Femur (tissue), 1 donor: ENCODE measurements around the gene ARAP1.

Source experiments
- DNase-seq: peaks from one replicate; pipeline ENCODE4 v3.0.0-alpha.2; 2017

ARAP1 gene

DNA sequence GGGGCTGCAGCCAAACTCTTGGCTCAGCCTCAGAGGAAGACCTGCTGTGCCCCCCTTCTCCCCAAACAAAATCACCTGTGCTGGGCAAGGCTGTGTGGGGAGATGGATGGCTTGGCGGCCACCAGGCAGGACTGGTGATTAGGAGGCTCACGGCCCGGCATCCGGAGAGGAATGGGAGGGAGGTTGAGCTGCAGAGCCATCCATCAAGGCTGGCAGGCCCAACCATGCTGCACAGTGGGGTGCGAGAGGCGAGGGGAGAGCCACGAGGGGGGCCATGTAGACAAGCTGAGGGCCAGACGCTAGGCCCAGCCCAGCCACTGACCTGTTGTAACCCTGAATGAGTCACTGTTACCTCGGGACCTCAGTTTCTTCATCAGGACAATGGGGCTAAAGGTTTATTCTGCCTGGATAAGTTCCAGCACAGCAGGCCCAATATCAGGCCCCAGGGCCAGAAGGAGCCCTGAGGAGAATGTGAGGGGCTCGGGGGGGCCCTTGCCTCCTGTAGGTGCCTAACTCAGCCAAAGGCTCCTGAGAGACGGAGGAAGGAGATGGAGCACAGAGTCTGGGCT, 96.2 kb downstream of the ARAP1 start:
- DNase-seq: no peak

DNA sequence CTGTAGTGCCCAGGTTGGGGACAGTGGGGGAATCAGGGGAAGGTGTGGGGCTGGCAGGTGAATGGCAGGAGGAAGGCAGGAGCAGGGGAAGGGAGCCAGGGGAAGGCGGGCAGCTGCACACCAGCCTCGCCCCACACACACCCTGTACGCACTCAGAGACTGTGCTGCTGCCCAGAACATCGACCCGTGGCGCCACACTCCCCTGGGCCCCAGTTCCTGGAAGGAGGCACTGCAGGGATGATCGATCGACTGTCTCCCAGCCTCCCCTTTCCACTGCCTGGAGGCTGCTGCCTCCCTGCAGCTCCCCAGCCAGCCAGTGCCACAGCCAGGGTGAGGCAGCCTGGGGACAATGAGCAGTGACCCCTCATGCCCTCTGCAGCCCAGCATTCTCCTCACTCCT, 97.2 kb downstream of the ARAP1 start:
- DNase-seq: no peak

DNA sequence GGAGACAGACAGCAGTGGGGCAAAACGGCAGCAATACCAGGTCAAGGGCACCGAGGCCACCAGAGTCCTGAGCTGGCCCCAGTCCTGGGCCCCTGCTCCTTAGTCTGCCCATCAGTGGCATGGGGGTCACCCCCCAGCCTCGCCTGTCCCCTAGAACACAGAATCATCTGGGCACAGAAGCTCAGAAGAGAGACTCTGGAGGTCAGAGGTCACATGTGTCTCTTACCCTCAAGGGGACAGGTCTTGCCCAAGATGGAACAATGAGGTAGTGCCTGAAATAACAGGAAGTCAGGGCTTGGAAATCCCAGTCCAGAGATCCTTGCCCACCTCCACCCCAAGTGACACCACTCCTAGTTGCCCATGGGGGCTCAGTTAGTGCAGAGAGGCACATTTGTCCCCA, 98.6 kb downstream of the ARAP1 start:
- no peak for DNase-seq

DNA sequence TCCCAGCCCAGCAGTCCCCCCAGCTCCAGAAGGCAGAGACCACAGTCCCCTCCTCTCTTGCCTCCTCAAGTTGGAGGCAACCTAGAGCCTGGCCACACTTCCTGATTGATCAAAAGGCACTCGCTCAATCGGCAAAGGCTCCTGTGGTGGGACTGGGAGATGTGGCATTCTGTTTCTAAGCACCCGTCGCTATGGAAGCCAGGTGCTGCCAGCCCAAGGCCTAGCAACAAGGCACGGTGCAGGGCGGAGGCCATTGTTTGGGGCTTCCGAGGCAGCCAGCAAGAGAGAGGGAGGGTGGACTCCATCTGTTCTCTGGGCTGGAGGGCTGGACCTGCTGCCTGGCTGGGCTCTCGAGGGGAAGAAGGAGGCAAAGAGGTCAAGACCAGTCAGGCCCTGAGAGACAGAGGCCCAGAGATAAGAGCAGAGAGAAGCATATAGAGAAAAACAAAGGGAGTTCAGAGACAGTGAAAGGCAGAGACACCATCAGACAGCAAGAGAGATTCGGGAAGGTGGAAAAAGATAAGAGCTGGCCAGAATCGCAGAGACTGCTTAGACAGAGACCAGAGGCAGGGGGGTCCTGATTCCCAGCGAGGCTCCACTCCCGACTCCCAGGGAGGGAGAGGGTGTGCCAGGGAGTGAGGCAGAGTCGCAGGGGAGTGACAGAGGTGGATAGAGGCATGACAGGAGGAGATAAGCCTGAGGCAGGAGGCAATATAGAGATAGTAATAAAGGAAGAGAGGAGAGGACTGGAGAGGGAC, 99.2 kb downstream of the ARAP1 start:
- no peak for DNase-seq

DNA sequence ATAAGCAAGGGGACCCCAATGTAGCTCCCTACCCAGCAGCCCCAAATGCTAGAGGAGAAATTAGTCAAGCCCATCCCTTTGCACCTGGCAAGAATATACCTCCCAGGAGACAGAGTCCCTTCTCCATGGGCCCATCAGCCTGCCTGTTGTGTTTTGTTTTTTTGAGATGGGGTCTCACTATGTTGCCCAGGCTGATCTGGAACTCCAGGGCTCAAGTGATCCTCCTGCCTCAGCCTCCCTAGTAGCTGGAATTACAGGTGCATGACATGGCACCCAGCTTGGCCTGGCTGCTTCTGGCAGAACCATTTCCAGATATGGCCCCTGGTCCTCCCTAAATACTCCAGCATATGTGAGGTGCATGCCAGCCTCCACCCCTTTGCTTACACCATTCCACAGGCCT, 100.1 kb downstream of the ARAP1 start:
- no peak for DNase-seq

DNA sequence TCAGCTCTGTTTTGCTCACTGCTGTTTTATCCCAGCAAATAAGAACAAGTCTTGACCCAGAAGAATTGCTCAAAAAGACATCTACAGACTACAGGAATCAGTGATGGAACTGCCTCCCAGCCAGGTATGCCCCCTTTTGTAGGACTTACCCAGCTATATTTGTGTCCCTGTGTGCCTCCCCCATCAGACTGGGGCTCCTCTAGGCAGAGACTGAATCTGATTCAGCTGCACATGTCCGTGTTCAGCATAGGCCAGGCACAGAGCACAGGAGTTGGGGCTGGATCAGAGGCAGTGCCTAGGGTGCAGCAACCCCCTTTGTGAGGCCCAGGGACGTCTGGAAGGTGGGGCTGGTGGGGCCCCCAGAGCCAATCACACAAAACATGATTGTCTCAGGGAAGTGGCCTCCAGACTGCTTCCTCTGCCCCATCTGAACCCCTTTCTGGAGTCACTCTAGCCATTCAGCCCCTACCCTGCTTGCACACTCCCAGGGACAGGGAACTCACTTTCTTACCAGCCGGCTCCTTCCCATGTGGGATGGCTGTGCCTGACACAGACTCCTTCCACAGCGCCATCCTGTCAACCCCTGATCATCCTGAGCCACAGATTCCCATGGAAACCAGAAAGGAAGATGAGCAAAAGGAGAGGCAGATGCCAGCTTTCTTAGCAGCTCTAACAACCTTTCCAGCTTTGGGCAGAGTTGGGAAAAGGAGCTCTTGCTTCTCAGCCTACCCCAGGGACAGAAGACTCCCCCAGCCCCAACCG, 102.8 kb downstream of the ARAP1 start:
- no peak for DNase-seq

DNA sequence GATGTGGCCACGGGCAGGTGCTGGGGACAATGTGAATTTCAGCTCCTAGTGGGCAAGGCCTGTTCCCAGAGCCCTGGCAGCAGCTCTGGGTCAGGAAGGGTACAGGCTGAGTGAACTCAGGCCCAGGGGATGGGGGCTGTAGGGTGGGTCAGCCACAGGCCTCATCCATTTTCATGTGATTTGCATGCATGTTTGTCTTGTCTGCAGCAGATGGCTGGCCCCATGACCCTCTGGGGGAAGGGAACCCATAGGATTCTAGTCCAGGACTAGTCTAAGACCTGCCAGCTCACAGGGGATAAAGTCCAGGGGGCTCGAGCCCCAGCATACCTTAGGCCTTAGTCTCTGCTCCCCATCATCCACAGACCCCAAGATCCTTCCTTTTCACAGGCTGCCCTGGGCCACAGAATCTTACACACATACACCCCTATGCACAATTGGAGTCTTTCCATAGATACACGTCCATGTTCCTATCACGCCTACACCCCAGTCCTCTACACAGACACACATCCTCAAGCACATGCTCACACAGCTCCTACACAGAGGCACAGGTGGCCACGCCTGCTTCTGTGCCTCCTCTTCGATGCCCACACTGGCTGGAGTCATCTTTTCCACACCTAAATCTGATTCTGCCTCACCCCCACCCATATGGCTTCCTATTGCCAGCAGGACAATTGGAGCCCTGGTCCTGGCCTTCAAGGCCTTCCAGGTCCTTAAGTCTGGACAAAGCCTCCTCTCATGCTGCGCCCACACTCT, 103.6 kb downstream of the ARAP1 start:
- no peak for DNase-seq

DNA sequence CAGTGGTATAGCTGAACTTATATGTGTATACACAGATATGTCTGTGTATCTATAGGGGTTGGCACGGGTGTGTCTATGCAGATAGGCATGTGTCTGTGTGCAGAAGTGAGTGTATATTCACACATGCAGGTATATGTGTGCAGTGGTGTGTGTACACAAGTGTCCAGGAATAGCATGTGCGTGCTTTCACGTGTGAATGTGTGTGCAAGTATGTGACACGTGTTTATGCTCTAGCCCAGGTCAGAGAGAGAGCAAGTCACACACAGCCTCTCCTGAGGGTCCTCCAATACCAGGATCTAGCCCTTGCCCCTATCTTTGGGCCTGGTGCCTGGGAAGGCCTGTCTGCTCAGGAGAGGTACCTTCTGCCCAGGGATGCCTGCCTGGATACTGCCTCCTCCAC, 104.3 kb downstream of the ARAP1 start:
- DNase-seq: no peak

DNA sequence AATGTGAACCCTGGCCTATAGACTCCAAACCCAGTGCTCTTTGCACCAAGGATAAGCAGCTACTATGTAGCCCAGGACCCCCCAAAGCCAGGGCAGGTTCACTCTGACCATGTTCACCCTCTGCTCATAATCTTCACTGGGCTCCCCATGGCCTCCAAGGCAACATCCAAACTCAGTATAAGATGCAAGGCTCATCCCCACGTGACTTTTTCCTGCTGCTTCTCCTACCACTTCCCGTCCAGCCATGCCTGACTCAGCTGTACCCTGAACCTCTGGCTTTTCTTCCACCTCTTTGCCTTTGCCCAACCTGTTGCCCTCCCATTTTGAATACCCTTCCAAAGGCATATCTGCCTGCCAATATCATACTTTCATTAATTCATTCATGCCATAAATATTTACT, 105.7 kb downstream of the ARAP1 start:
- no peak for DNase-seq

DNA sequence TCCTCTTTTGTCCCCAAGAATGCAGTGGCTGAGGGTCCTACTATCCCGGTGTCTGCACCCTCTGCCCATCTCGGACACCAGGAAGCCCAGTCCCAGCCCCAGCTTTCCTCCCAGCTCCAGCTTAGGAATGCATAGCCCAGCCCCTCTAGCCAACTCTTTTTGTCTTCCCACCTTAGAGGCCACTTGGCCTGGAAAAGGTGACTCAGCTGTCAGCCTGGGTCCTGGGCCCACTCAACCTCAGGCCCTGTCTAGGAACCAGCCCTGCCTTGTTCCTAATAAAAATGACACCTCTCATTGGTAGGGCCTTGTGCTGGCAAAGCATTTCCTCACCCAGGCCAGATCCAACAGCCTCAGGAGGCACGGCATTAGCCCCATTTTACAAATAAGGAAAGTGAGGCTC, 106.2 kb downstream of the ARAP1 start:
- DNase-seq: no peak

DNA sequence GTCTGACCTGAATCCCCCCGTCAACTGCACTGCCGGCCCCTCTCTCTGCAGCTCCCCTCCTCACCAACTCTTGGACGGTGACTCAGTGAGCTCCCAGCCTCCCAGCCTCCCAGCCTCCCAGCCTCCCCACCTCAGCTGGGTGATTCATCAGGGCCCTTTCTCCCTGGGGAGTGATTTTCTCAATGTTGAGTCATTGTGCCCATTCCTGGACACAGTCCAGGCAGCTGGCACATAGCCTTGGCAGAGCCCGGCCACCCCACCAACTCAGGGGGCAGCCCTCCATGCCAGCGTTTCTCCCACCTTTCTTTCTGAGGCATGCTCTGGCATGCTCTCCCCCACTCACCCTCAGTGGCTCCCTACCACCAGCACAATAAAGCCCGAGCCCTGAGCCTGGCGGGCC, 108.7 kb downstream of the ARAP1 start:
- DNase-seq: no peak

DNA sequence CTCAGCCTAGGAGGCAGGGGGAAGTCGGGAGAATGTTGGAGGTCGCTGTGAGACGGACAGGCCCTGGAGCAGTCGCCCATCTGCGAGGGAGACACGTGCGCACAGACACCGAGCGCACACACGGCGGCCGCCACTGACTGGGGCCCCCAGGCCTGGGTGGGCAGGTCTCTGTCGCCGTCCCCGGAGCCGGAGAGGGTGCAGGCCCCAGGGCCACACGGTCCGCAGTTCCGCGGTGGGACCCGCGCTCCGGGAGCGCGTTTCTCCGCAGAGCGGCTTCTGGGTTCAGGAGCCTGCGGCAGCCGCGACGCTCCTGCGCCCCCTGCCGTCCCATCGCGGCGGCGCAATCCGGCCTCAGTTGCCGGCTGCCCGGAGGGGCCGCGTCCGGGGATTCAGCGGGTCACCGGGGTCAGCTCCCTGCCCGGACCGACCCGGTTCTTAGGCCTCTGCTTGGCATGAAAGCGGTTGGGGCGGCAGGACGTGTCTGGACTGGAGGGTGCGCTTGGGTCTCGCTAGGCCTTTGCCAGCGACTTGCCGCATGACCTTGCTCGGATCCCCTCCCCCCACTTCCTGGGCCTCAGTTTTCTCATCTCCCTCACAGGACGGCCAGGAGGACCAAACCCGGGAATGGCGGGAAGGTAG, 109.2 kb downstream of the ARAP1 start:
- peak; percentile 60 for DNase-seq

DNA sequence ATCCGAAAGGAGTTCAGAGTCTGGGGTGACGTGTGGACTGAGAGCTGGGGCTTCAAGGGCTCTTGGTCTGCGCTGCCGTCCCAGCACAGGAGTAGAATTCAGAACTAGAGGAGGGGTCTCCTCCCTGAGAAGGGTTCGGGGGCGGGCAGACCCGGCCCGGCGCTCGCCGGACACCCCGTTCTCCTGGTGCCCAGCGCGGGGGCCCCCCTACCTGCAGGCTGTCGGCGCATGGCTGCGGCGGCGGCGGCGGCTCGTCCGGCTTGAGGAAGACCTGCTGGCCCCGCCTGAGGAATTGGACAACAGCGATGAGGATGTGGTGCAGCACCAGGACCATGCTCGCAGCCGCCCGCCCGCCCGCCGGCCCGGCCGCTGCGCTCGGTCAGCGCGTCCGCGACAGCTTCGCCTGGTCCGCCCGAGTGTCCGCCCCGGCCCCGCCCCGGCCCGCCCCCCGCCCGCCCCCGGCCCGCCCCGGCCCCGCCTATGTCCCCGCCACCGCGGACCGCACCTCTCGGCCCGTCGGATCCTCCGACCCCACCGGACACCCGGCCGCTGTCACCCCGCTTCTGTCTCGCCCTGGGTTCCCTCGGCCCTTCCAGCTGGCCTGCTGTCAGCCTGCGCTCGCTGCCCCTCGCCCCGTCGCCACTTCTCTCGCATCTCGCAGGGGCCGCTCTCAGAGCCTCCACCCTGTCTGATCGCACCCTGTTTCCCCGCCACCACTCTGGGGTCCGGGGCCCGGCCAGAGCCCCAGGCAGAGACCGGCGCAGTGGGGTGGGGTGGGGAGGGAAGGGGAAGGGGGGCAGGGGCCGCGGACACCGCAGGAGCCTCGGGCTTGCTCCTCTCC, 109.9 kb downstream of the ARAP1 start:
- peak; percentile 62 for DNase-seq

DNA sequence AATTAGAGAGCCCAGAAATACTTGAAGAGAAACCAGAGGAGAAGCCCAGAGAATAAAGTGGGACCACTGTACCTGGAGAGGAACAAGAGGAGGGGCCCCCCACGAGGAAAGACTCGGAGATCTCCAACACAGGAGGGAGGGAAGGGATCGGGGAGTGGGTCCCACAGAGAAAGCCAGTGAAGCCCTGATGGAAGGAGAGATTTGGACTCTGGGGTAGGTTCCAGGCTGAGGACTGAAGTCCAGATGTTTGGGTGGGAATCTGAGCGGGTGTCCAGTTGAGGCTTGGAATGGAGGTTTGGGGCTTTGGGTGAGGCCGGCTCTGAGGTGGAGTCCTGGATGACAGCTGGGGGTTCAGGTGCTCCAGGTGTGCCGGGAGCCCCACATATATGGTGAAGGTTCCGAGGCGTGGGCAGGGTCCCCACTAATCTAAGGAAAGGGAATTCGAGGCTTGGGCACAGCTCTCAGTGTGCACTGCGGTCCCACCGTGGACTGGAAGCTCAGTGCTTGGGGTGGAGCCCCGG, 110.6 kb downstream of the ARAP1 start:
- no peak for DNase-seq

DNA sequence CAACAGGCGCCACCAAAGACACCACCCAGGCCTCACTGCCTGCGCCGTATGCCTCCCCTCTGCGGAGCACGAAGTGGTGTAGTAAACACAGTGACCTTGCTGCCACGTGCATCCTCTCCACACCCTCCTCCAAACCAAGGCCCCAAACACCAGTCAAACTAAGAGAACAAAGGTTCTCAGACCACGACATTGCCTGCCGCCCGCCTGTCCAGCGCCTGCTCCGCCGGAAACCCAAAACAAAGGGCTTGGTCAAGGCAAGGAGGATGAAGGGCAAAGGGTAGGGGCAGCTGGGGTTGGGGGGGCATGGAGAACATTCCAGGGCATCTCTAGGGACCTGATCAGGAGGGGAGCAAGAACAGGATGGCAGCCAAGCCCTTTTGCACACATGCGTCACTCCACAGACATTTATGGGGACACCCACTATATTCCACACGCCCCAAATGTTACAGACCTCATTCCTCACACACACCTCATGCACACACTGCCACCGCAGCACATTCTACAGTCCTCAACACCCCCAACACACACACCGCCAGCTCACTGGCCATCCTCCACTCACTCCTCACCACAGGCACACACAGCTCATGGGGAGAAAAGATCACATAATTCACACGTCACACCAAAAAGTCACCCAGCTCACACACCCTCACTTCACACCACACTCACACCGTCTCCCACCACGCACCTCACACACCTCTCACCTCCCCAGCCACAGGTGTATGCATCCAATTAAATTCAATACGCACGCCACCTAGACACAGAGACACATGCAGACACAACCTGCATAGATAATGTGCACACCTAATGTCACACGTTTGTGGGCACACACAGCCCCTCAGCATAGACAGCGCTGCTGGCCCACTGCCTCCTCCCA, 112.5 kb downstream of the ARAP1 start:
- no peak for DNase-seq

DNA sequence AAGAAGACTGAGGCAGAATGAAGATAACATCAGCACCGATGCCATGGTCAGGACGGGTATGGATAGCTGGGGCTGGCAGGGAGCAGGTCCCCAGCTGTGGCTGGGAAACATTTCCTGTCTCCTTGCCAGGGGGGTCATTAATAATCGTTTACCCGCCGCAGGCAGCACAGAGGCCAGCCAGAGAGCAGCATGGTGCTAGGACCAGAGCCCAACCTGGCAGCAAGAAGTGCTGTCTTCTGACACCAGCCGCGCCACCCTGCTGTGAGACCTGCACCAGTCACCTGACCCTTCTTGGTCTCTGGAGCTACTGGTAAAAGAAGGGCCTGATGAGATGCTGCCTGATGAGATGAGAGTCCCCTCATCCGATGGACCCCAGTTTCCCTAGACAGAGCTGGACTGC, 114.3 kb downstream of the ARAP1 start:
- DNase-seq: no peak

DNA sequence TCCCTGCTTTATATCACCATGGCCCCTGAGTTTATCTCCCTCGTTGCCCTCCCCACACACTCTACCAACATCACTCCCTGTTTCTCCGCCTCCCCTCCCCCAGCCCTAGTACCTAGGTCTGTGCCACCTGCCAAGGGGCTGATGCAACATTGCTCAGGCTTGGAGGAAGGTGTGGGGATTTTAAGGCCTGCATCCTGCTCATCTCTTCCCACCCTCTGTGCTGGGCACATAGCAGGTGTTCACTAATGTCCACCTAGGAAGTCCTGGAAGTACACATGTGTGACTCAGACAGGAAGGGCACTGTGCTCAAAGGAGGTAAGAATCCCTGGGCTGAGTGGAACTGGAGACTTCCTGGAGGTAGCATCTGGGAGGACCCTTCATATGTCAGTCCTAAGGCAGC, 115.0 kb downstream of the ARAP1 start:
- DNase-seq: no peak

DNA sequence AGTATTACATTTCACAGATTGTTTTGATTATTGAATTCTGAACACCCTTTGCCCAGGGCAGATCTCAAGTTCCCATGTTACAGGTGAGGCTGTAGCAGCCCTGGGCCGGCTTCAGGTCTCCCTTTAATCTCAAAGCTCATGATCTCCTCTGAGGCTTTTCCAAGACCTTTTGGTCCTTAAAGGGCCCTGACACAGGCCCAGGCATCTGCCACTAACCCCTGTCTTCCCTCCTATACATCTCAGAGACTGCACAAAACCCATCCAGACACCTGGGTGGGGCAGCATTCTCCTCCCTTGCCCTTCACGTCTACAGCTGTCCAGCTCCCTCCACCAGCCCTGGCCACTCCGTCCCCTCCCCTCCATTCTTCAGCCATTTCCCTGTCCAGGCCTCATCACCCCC, 115.8 kb downstream of the ARAP1 start:
- DNase-seq: no peak

DNA sequence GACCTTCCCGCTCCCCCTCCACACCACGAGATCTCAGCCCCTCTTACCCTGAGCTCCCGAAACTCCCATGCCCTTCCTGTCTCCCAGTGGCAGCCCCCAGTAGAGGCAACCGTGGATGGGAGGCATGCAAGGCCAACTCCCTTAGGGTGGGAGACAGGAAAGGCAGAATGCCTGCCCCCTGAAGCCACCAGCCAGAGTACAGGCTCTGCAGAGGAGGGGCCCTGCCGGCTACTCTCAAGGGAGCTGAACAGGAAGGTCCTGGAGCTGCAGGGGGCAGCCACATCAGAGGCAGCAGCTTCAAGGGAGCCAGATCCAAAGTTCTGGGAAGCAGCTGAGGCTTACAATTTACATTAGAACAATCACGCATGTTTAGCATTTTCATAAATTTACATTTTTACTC, 116.3 kb downstream of the ARAP1 start:
- no peak for DNase-seq

DNA sequence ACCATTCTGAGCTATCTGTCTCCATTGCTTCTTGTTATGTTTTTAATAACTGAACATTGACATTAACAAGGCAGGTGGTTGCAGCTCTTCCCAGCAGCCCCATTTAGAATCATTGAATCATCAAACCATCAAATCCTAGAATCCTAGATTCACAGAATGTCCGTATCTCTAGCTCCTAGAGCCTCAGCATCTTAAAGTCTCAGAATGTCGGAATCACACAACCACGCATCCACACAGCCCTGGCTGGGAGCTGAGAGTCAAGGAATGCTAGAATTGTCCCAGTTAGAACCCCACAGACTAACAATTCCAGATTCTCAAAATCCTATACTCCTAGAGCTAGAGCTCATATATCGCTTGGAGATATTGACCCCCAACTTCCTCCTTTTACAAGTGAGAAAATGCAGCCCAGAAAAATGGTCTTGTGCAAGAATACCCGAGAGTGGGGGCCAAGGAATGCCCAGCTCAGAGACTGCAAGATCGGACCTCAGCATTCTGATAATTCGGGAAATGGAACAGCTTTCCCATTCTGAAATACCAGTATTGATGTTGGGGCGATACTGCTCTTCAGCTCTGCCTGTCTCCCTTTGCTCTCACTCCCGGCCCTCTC, 116.8 kb downstream of the ARAP1 start:
- no peak for DNase-seq
